Measurements from ENCODE around the gene SLC13A4. TPM values are rescaled to one million over a fixed set of nuclear protein-coding genes. Genes with fewer than 3 reads are reported as not detected.

The SLC13A4 gene
- total and polyA plus RNA-seq, 2 experiments from 2014 or later, result 0.13 to 0.93 TPM

- no peak overlapping the region for H3K4me2 ChIP-seq
- TF ChIP-seq EZH2phosphoT487 (IDR thresholded peaks at IDR 0.05; ENCODE audit: low read depth, severe bottlenecking, unreplicated experiment) (no peak), CTCF (IDR thresholded peaks at IDR 0.05; ENCODE audit: poor library complexity) (no peak), EZH2 (IDR thresholded peaks at IDR 0.05; ENCODE audit: borderline replicate concordance) (no peak)
- no peak for DNase-seq (ENCODE audit: low spot score)
- H3K36me3 ChIP-seq (replicated peaks; ENCODE audit: insufficient read depth, low read depth), result no peaks in the 10 kb centered on the region
- no peaks in the 10 kb centered on the region for H3K79me2 ChIP-seq
- no peaks in the 10 kb centered on the region for H3K9me3 ChIP-seq (ENCODE audit: low read depth)
- no peak overlapping the region for H3K4me3 ChIP-seq
- no peaks in the 10 kb centered on the region for H3K27me3 ChIP-seq
- 89% methylated on average over 3 of the region's 3 CpGs for WGBS (ENCODE audit: low lambda C conversion rate, missing lambda C conversion rate)
- no peaks in the 10 kb centered on the region for H4K20me1 ChIP-seq (ENCODE audit: insufficient read depth, poor library complexity, severe bottlenecking)
- H3K27ac ChIP-seq, result no peak overlapping the region
- H3K4me1 ChIP-seq (ENCODE audit: insufficient read depth), result no peaks in the 10 kb centered on the region
- H3K9me2 ChIP-seq (replicated peaks; ENCODE audit: insufficient read depth), result no peaks in the 10 kb centered on the region
- no peak overlapping the region for H2AFZ ChIP-seq
Measured at GRCh38 chr7:135692055-135692454, 35.9 kb downstream of the SLC13A4 start.

GRCh38 chr7:135690566-135690965, 37.4 kb downstream of the SLC13A4 start:
- DNase-seq (ENCODE audit: low spot score), result no peak
- H3K4me2 ChIP-seq, result no peak overlapping the region
- no peaks in the 10 kb centered on the region for H3K4me1 ChIP-seq (ENCODE audit: insufficient read depth)
- 97% methylated on average over 3 of the region's 3 CpGs for WGBS (ENCODE audit: low lambda C conversion rate, missing lambda C conversion rate)
- no peaks in the 10 kb centered on the region for H3K36me3 ChIP-seq (replicated peaks; ENCODE audit: insufficient read depth, low read depth)
- H3K9me3 ChIP-seq (ENCODE audit: low read depth), result no peaks in the 10 kb centered on the region
- no peaks in the 10 kb centered on the region for H3K9me2 ChIP-seq (replicated peaks; ENCODE audit: insufficient read depth)
- H4K20me1 ChIP-seq (ENCODE audit: insufficient read depth, poor library complexity, severe bottlenecking), result no peaks in the 10 kb centered on the region
- H3K27ac ChIP-seq, result no peak overlapping the region
- no peak for TF ChIP-seq CTCF (IDR thresholded peaks at IDR 0.05; ENCODE audit: poor library complexity)
- TF ChIP-seq EZH2 (IDR thresholded peaks at IDR 0.05; ENCODE audit: borderline replicate concordance), result no peak
- no peak for TF ChIP-seq EZH2phosphoT487 (IDR thresholded peaks at IDR 0.05; ENCODE audit: low read depth, severe bottlenecking, unreplicated experiment)
- no peaks in the 10 kb centered on the region for H3K79me2 ChIP-seq
- no peaks in the 10 kb centered on the region for H3K27me3 ChIP-seq
- no peak overlapping the region for H3K4me3 ChIP-seq
- no peak overlapping the region for H2AFZ ChIP-seq

GRCh38 chr7:135687466-135687865, 40.5 kb downstream of the SLC13A4 start:
- DNase-seq (ENCODE audit: low spot score), result no peak
- Histone ChIP-seq H3K36me3 (replicated peaks; ENCODE audit: insufficient read depth, low read depth) (no peaks in the 10 kb centered on the region), H3K27ac (no peak overlapping the region), H3K4me3 (no peak overlapping the region), H3K27me3 (no peaks in the 10 kb centered on the region), H3K79me2 (no peaks in the 10 kb centered on the region), H3K9me2 (replicated peaks; ENCODE audit: insufficient read depth) (no peaks in the 10 kb centered on the region), H2AFZ (no peak overlapping the region), H4K20me1 (ENCODE audit: insufficient read depth, poor library complexity, severe bottlenecking) (no peaks in the 10 kb centered on the region), H3K4me2 (no peak overlapping the region), H3K9me3 (ENCODE audit: low read depth) (no peaks in the 10 kb centered on the region), H3K4me1 (ENCODE audit: insufficient read depth) (no peaks in the 10 kb centered on the region)
- TF ChIP-seq EZH2phosphoT487 (IDR thresholded peaks at IDR 0.05; ENCODE audit: low read depth, severe bottlenecking, unreplicated experiment) (no peak), EZH2 (IDR thresholded peaks at IDR 0.05; ENCODE audit: borderline replicate concordance) (no peak), CTCF (IDR thresholded peaks at IDR 0.05; ENCODE audit: poor library complexity) (no peak)
- WGBS (ENCODE audit: low lambda C conversion rate, missing lambda C conversion rate), result 65% methylated on average over 1 of the region's 1 CpG
